Measurements from ENCODE around the gene FRMD3.

Gene FRMD3

GRCh38 chr9:83322438-83322837 is 215.8 kb downstream of the FRMD3 start:
- Histone ChIP-seq H3K9me3 (ENCODE audit: insufficient read depth, low read depth, low read length) (no peaks in the 10 kb centered on the region), H3K27me3 (ENCODE audit: insufficient read depth, low read length) (no peaks in the 10 kb centered on the region), H3K9ac (ENCODE audit: low read depth, low read length) (no peak overlapping the region), H3K4me1 (ENCODE audit: insufficient read depth, low read length) (no peaks in the 10 kb centered on the region), H3K36me3 (ENCODE audit: insufficient read depth, low read depth, low read length) (no peaks in the 10 kb centered on the region), H3K4me3 (ENCODE audit: low read length) (no peak overlapping the region), H3K27ac (ENCODE audit: low read length) (no peak overlapping the region)

- H3K27me3 ChIP-seq (ENCODE audit: insufficient read depth, low read length): no peaks in the 10 kb centered on the region
- no peak overlapping the region for H3K4me3 ChIP-seq (ENCODE audit: low read length)
- H3K27ac ChIP-seq (ENCODE audit: low read length): no peak overlapping the region
- H3K9me3 ChIP-seq (ENCODE audit: insufficient read depth, low read depth, low read length): no peaks in the 10 kb centered on the region
- H3K36me3 ChIP-seq (ENCODE audit: insufficient read depth, low read depth, low read length): no peaks in the 10 kb centered on the region
- no peak overlapping the region for H3K9ac ChIP-seq (ENCODE audit: low read depth, low read length)
- H3K4me1 ChIP-seq (ENCODE audit: insufficient read depth, low read length): no peaks in the 10 kb centered on the region
Measured at GRCh38 chr9:83317244-83317643, 221.0 kb downstream of the FRMD3 start.

GRCh38 chr9:83315649-83316048 is 222.6 kb downstream of the FRMD3 start:
- Histone ChIP-seq H3K4me1 (ENCODE audit: insufficient read depth, low read length) (no peaks in the 10 kb centered on the region), H3K9me3 (ENCODE audit: insufficient read depth, low read depth, low read length) (no peaks in the 10 kb centered on the region), H3K36me3 (ENCODE audit: insufficient read depth, low read depth, low read length) (no peaks in the 10 kb centered on the region), H3K27me3 (ENCODE audit: insufficient read depth, low read length) (no peaks in the 10 kb centered on the region), H3K9ac (ENCODE audit: low read depth, low read length) (no peak overlapping the region), H3K27ac (ENCODE audit: low read length) (no peak overlapping the region), H3K4me3 (ENCODE audit: low read length) (no peak overlapping the region)

- Histone ChIP-seq H3K4me1 (ENCODE audit: insufficient read depth, low read length) (no peaks in the 10 kb centered on the region), H3K9ac (ENCODE audit: low read depth, low read length) (no peak overlapping the region), H3K4me3 (ENCODE audit: low read length) (no peak overlapping the region), H3K27me3 (ENCODE audit: insufficient read depth, low read length) (no peaks in the 10 kb centered on the region), H3K36me3 (ENCODE audit: insufficient read depth, low read depth, low read length) (no peaks in the 10 kb centered on the region), H3K9me3 (ENCODE audit: insufficient read depth, low read depth, low read length) (no peaks in the 10 kb centered on the region), H3K27ac (ENCODE audit: low read length) (no peak overlapping the region)
Measured at GRCh38 chr9:83313781-83314180, 224.4 kb downstream of the FRMD3 start.

GRCh38 chr9:83312537-83312936 is 225.7 kb downstream of the FRMD3 start:
- no peak overlapping the region for H3K27ac ChIP-seq (ENCODE audit: low read length)
- no peak overlapping the region for H3K9ac ChIP-seq (ENCODE audit: low read depth, low read length)
- H3K4me1 ChIP-seq (ENCODE audit: insufficient read depth, low read length): no peaks in the 10 kb centered on the region
- no peaks in the 10 kb centered on the region for H3K27me3 ChIP-seq (ENCODE audit: insufficient read depth, low read length)
- H3K4me3 ChIP-seq (ENCODE audit: low read length): no peak overlapping the region
- no peaks in the 10 kb centered on the region for H3K9me3 ChIP-seq (ENCODE audit: insufficient read depth, low read depth, low read length)
- H3K36me3 ChIP-seq (ENCODE audit: insufficient read depth, low read depth, low read length): no peaks in the 10 kb centered on the region

DNA sequence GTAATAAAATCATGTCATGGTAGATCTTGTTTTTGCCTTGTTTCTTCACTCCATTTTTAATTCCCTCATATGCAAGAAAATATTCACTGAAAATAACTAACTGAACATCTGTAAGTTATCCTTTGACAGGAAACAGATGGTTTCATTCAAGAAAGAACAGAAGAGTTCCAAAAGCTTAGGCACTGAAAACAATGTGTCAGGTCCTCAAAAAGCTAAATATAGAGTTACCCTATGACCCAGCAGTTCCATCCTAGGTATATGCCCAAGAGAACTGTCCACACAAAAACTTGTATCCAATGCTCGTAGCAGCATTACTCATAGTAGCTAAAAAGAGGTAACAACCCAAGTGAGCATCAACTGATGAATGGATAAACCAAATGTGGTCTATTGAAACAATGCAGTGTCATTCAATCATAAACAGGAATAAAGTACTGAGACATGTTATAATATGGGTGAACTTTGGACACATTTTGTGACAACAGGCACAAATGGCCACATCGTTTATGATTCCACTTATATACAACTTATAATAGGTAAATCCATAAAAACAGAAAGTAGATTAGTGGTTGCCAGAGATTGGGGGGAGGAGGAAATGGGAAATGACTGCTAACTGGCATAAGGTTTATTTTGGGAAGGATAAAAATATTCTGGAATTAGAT is 231.0 kb downstream of the FRMD3 start:
- Histone ChIP-seq H3K9ac (ENCODE audit: low read depth, low read length) (no peak overlapping the region), H3K4me1 (ENCODE audit: insufficient read depth, low read length) (no peaks in the 10 kb centered on the region), H3K9me3 (ENCODE audit: insufficient read depth, low read depth, low read length) (no peaks in the 10 kb centered on the region), H3K27me3 (ENCODE audit: insufficient read depth, low read length) (no peaks in the 10 kb centered on the region), H3K27ac (ENCODE audit: low read length) (no peak overlapping the region), H3K4me3 (ENCODE audit: low read length) (no peak overlapping the region), H3K36me3 (ENCODE audit: insufficient read depth, low read depth, low read length) (no peaks in the 10 kb centered on the region)

GRCh38 chr9:83304686-83305085 is 233.5 kb downstream of the FRMD3 start:
- no peaks in the 10 kb centered on the region for H3K4me1 ChIP-seq (ENCODE audit: insufficient read depth, low read length)
- no peaks in the 10 kb centered on the region for H3K27me3 ChIP-seq (ENCODE audit: insufficient read depth, low read length)
- no peaks in the 10 kb centered on the region for H3K36me3 ChIP-seq (ENCODE audit: insufficient read depth, low read depth, low read length)
- H3K27ac ChIP-seq (ENCODE audit: low read length): no peak overlapping the region
- H3K4me3 ChIP-seq (ENCODE audit: low read length): no peak overlapping the region
- no peak overlapping the region for H3K9ac ChIP-seq (ENCODE audit: low read depth, low read length)
- no peaks in the 10 kb centered on the region for H3K9me3 ChIP-seq (ENCODE audit: insufficient read depth, low read depth, low read length)

- no peak overlapping the region for H3K27ac ChIP-seq (ENCODE audit: low read length)
Measured at GRCh38 chr9:83299571-83299970, 238.6 kb downstream of the FRMD3 start.

DNA sequence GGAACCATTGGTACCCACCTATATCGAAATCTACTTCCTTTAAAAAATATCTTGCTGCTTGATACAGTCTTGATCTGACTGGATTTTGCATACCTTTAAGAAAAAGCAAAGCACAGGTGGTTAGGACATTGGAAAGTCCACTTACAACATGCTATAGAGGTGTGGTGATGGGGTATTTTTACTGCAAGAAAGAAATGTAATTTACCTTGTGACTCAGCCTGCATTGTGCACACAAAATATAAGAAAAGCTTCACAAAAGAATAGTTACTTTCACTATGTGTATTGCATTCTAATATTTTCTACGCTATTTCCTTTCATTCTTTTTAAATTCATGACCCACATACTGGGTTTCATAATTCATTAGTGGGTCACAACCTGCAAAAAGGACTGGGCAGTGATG is 239.1 kb downstream of the FRMD3 start:
- Histone ChIP-seq H3K9me3 (ENCODE audit: insufficient read depth, low read depth, low read length) (no peaks in the 10 kb centered on the region), H3K4me3 (ENCODE audit: low read length) (no peak overlapping the region), H3K4me1 (ENCODE audit: insufficient read depth, low read length) (no peaks in the 10 kb centered on the region), H3K27ac (ENCODE audit: low read length) (no peak overlapping the region), H3K27me3 (ENCODE audit: insufficient read depth, low read length) (no peaks in the 10 kb centered on the region), H3K9ac (ENCODE audit: low read depth, low read length) (no peak overlapping the region), H3K36me3 (ENCODE audit: insufficient read depth, low read depth, low read length) (no peaks in the 10 kb centered on the region)

More at GRCh38 chr9:83299571-83299970, 238.6 kb downstream of the FRMD3 start:
- Histone ChIP-seq H3K36me3 (ENCODE audit: insufficient read depth, low read depth, low read length) (no peaks in the 10 kb centered on the region), H3K9me3 (ENCODE audit: insufficient read depth, low read depth, low read length) (no peaks in the 10 kb centered on the region), H3K4me1 (ENCODE audit: insufficient read depth, low read length) (no peaks in the 10 kb centered on the region), H3K4me3 (ENCODE audit: low read length) (no peak overlapping the region), H3K27me3 (ENCODE audit: insufficient read depth, low read length) (no peaks in the 10 kb centered on the region), H3K9ac (ENCODE audit: low read depth, low read length) (no peak overlapping the region)

DNA sequence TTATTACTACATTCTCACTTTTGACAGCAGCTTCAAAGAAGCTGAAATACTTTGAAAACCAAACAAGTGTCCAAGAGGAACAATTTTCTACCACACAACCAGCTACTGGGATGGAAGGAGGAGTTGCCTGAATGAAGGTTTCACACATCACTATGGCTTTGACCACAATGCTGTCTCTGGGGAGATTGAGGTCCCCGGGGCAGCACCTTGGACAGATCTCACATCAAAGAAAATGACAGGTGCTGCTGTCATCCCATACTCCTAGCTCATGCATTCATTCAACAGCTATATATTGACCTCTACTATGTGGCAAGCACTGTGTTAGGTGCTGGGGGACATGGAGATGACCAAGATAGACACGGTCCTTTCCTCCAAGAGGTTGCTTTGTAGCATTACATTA is 242.1 kb downstream of the FRMD3 start:
- no peaks in the 10 kb centered on the region for H3K27me3 ChIP-seq (ENCODE audit: insufficient read depth, low read length)
- no peaks in the 10 kb centered on the region for H3K36me3 ChIP-seq (ENCODE audit: insufficient read depth, low read depth, low read length)
- H3K4me3 ChIP-seq (ENCODE audit: low read length): no peak overlapping the region
- H3K9me3 ChIP-seq (ENCODE audit: insufficient read depth, low read depth, low read length): no peaks in the 10 kb centered on the region
- no peak overlapping the region for H3K27ac ChIP-seq (ENCODE audit: low read length)
- no peaks in the 10 kb centered on the region for H3K4me1 ChIP-seq (ENCODE audit: insufficient read depth, low read length)
- no peak overlapping the region for H3K9ac ChIP-seq (ENCODE audit: low read depth, low read length)

- no peaks in the 10 kb centered on the region for H3K4me1 ChIP-seq (ENCODE audit: insufficient read depth, low read length)
- no peaks in the 10 kb centered on the region for H3K27me3 ChIP-seq (ENCODE audit: insufficient read depth, low read length)
- no peak overlapping the region for H3K27ac ChIP-seq (ENCODE audit: low read length)
- no peak overlapping the region for H3K9ac ChIP-seq (ENCODE audit: low read depth, low read length)
- no peak overlapping the region for H3K4me3 ChIP-seq (ENCODE audit: low read length)
- no peaks in the 10 kb centered on the region for H3K9me3 ChIP-seq (ENCODE audit: insufficient read depth, low read depth, low read length)
- no peaks in the 10 kb centered on the region for H3K36me3 ChIP-seq (ENCODE audit: insufficient read depth, low read depth, low read length)
Measured at GRCh38 chr9:83294816-83295215, 243.4 kb downstream of the FRMD3 start.

DNA sequence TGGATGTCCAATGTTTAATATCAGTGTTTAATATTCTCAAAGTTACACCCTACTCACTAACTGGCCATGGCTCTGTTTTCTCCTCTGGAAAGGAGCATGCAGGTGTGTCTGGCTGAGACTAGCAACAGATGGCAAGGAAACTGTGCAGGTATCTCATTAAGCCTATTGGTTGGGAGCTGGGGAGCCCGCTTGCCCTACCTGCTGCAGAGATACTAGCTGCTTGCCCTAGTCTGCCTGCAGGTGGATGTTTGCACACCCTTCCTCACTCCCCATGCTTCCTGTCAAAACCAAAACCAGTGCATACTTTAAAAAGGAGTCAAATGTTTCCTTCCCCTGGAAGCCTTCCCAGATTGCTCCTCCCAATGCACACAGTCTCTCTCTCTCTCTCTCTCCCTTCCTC is 247.0 kb downstream of the FRMD3 start:
- H3K9me3 ChIP-seq (ENCODE audit: insufficient read depth, low read depth, low read length): no peaks in the 10 kb centered on the region
- no peaks in the 10 kb centered on the region for H3K36me3 ChIP-seq (ENCODE audit: insufficient read depth, low read depth, low read length)
- no peak overlapping the region for H3K4me3 ChIP-seq (ENCODE audit: low read length)
- H3K27ac ChIP-seq (ENCODE audit: low read length): no peak overlapping the region
- H3K27me3 ChIP-seq (ENCODE audit: insufficient read depth, low read length): no peaks in the 10 kb centered on the region
- no peaks in the 10 kb centered on the region for H3K4me1 ChIP-seq (ENCODE audit: insufficient read depth, low read length)
- no peak overlapping the region for H3K9ac ChIP-seq (ENCODE audit: low read depth, low read length)

All from iPS-20b (cell line).